WTC11 (cell line): ENCODE data around the gene RUFY3. TPM values are rescaled to one million over a fixed set of nuclear protein-coding genes. Genes with fewer than 3 reads are reported as not detected.

Experiments
- ATAC-seq: fragments of 200-7000 bp; cut with Tn5 transposase; 2 replicates; pipeline ENCODE4 v1.10.0; 2021; ENCODE audit warnings: mild to moderate bottlenecking, moderate library complexity
- CTCF ChIA-PET: fragments of 300-600 bp; sonication (Branson Sonifier 250); formaldehyde crosslinking; loops from one replicate; lab custom pipeline; 2021; ENCODE audit warnings: antibody characterized with exemption; lab: Charles Lee
- POLR2A ChIA-PET: fragments of 350-600 bp; sonication (Branson Sonifier 250); formaldehyde crosslinking; loops from one replicate; lab custom pipeline; 2021; ENCODE audit warnings: antibody characterized with exemption; lab: Charles Lee
- DNase-seq: peaks from one replicate; pipeline ENCODE4 v3.0.0; 2021; ENCODE audit warnings: low spot score
- H3K27ac Mint-ChIP-seq: 2 replicates; pipeline ENCODE4 v1.8.0; 2021; ENCODE audit warnings: mixed read lengths
- H3K27me3 Mint-ChIP-seq: 2 replicates; pipeline ENCODE4 v1.8.0; 2021; ENCODE audit warnings: low read depth, mild to moderate bottlenecking, moderate library complexity, mixed read lengths
- H3K36me3 Mint-ChIP-seq: 2 replicates; pipeline ENCODE4 v1.8.0; 2021; ENCODE audit warnings: mixed read lengths
- H3K4me1 Mint-ChIP-seq: 2 replicates; pipeline ENCODE4 v1.8.0; 2022; ENCODE audit warnings: mixed read lengths
- H3K4me3 Mint-ChIP-seq: 2 replicates; pipeline ENCODE4 v1.8.0; 2021; ENCODE audit warnings: mild to moderate bottlenecking, moderate library complexity, mixed read lengths
- H3K9me3 Mint-ChIP-seq: 2 replicates; pipeline ENCODE4 v1.8.0; 2021; ENCODE audit warnings: mixed read lengths
- ESRRA ChIP-seq: sonication (generic); formaldehyde crosslinking; IDR thresholded peaks from 2 replicates; pipeline ENCODE4 v1.8.1; 2022; ENCODE audit warnings: mild to moderate bottlenecking, missing genetic modification reagents, borderline replicate concordance
- FOXK1 ChIP-seq: sonication (generic); formaldehyde crosslinking; IDR thresholded peaks from 2 replicates; pipeline ENCODE4 v1.8.0; 2022; ENCODE audit warnings: mild to moderate bottlenecking, moderate library complexity, missing genetic modification reagents
- FOXP1 ChIP-seq: sonication (generic); formaldehyde crosslinking; IDR thresholded peaks from 2 replicates; pipeline ENCODE4 v1.8.0; 2022; ENCODE audit warnings: missing genetic modification reagents, mild to moderate bottlenecking, moderate library complexity, borderline replicate concordance
- FOXP4 ChIP-seq: sonication (generic); formaldehyde crosslinking; IDR thresholded peaks from 2 replicates; pipeline ENCODE4 v1.8.0; 2022; ENCODE audit warnings: mild to moderate bottlenecking, missing genetic modification reagents
- IRF1 ChIP-seq: sonication (generic); formaldehyde crosslinking; IDR thresholded peaks from 2 replicates; pipeline ENCODE4 v1.8.0; 2023; ENCODE audit warnings: missing genetic modification reagents
- IRF2 ChIP-seq: sonication (generic); formaldehyde crosslinking; IDR thresholded peaks from 2 replicates; pipeline ENCODE4 v1.8.0; 2022; ENCODE audit warnings: low read depth, missing genetic modification reagents, borderline replicate concordance
- MAX ChIP-seq: sonication (generic); formaldehyde crosslinking; IDR thresholded peaks from 2 replicates; pipeline ENCODE4 v1.8.0; 2022; ENCODE audit warnings: mild to moderate bottlenecking, missing genetic modification reagents
- MYBL2 ChIP-seq: sonication (generic); formaldehyde crosslinking; IDR thresholded peaks from 2 replicates; pipeline ENCODE4 v1.8.1; 2023; ENCODE audit warnings: mild to moderate bottlenecking, moderate library complexity, missing genetic modification reagents
- NFYB ChIP-seq: sonication (generic); formaldehyde crosslinking; conservative IDR thresholded peaks from 2 replicates; pipeline ENCODE4 v1.8.0; 2022; ENCODE audit warnings: low read depth, missing genetic modification reagents
- NR2C2 ChIP-seq: sonication (generic); formaldehyde crosslinking; IDR thresholded peaks from 2 replicates; pipeline ENCODE4 v1.8.0; 2022; ENCODE audit warnings: mild to moderate bottlenecking, missing genetic modification reagents
- SMAD3 ChIP-seq: sonication (generic); formaldehyde crosslinking; IDR thresholded peaks from 2 replicates; pipeline ENCODE4 v1.8.0; 2022; ENCODE audit warnings: missing genetic modification reagents, mild to moderate bottlenecking, borderline replicate concordance
- STAT6 ChIP-seq: sonication (generic); formaldehyde crosslinking; conservative IDR thresholded peaks from 2 replicates; pipeline ENCODE4 v1.8.1; 2023; ENCODE audit warnings: mild to moderate bottlenecking, low read depth, missing genetic modification reagents, moderate library complexity
- USF2 ChIP-seq: sonication (generic); formaldehyde crosslinking; IDR thresholded peaks from 2 replicates; pipeline ENCODE4 v1.8.1; 2023; ENCODE audit warnings: mild to moderate bottlenecking, missing genetic modification reagents, moderate library complexity
- ZBTB21 ChIP-seq: sonication (generic); formaldehyde crosslinking; IDR thresholded peaks from 2 replicates; pipeline ENCODE4 v1.8.1; 2023; ENCODE audit warnings: mild to moderate bottlenecking, missing genetic modification reagents, borderline replicate concordance
- ZNF121 ChIP-seq: sonication (generic); formaldehyde crosslinking; IDR thresholded peaks from 2 replicates; pipeline ENCODE4 v1.8.0; 2023; ENCODE audit warnings: missing genetic modification reagents
- ZNF317 ChIP-seq: sonication (generic); formaldehyde crosslinking; IDR thresholded peaks from 2 replicates; pipeline ENCODE4 v1.8.1; 2023; ENCODE audit warnings: low read depth, mild to moderate bottlenecking, moderate library complexity, missing genetic modification reagents, borderline replicate concordance
- ZSCAN18 ChIP-seq: fragments of 250-450 bp; sonication (Bioruptor Pico); IDR thresholded peaks from 2 replicates; pipeline ENCODE4 v2.1.2; 2022; ENCODE audit warnings: mild to moderate bottlenecking, moderate library complexity
- total RNA-seq: library from RNA; stranded (reverse); gene quantifications from 3 replicates; pipeline ENCODE4 v1.2.3, GENCODE V29; 2021

Gene RUFY3
- total RNA-seq, 1 experiment from 2014 or later, result 49.0 TPM

GRCh38 chr4:70855464-70855863 is 133.7 kb downstream of the RUFY3 start:
- Mint-ChIP-seq H3K9me3 (peaks cover 4% of the 10 kb centered on the region), H3K4me1 (peaks cover 13% of the 10 kb centered on the region), H3K27ac (no peak overlapping the region), H3K36me3 (no peaks in the 10 kb centered on the region), H3K27me3 (no peaks in the 10 kb centered on the region; the same call in 1 of the 2 replicates)
- CTCF ChIA-PET, result no interaction called here
- no peak for DNase-seq
- no peak for ATAC-seq
- TF ChIP-seq ZBTB21 (no peak), STAT6 (CRISPR knock-in tag) (no peak), NR2C2 (CRISPR knock-in tag) (no peak), SMAD3 (CRISPR knock-in tag) (no peak), NFYB (CRISPR knock-in tag) (no peak), ESRRA (CRISPR knock-in tag) (no peak), USF2 (CRISPR knock-in tag) (no peak), IRF2 (no peak), FOXK1 (CRISPR knock-in tag) (no peak), ZSCAN18 (CRISPR knock-in tag) (no peak), FOXP4 (CRISPR knock-in tag) (no peak), FOXP1 (CRISPR knock-in tag) (no peak), ZNF317 (CRISPR knock-in tag) (no peak), MAX (CRISPR knock-in tag) (no peak), ZNF121 (CRISPR knock-in tag) (no peak), IRF1 (CRISPR knock-in tag) (no peak), MYBL2 (CRISPR knock-in tag) (no peak)
- TF ChIP-seq, all 79 proteins: peak for 0
- POLR2A ChIA-PET, result no interaction called here
- H3K4me3 Mint-ChIP-seq, result no peak overlapping the region

Other genes starting within 250 kb of the RUFY3 start
- gene MUC7, start 249.8 kb upstream of the RUFY3 start, total RNA-seq, result not detected in 3 replicates
- gene AMTN, start 203.4 kb upstream of the RUFY3 start, total RNA-seq, result not detected in 3 replicates
- gene AMBN, start 129.7 kb upstream of the RUFY3 start, total RNA-seq, result not detected in 3 replicates
- not detected in 3 replicates for gene ENAM, start 93.2 kb upstream of the RUFY3 start, total RNA-seq
- gene JCHAIN, start 55.5 kb upstream of the RUFY3 start, total RNA-seq, result 0.32 to 0.71 TPM (median 0.68 TPM) in 3 replicates
- 39.1 to 45.5 TPM (median 39.5 TPM) in 3 replicates for gene UTP3, start 33.4 kb upstream of the RUFY3 start, total RNA-seq
- 84.6 to 98.5 TPM (median 84.7 TPM) in 3 replicates for gene GRSF1, start 117.9 kb downstream of the RUFY3 start, total RNA-seq
- 26.1 to 28.6 TPM (median 28.0 TPM) in 3 replicates for gene MOB1B, start 180.4 kb downstream of the RUFY3 start, total RNA-seq